Dendritic cell treated with granulocyte-macrophage colony-stimulating factor and Interleukin-4, amounts not matched to agents 40 ng/mL and 50 ng/mL, for 4 days (primary cell): ENCODE measurements around the gene MYF6.

Experiments used
- H3K27ac Mint-ChIP-seq: one replicate; pipeline ENCODE4 v1.8.0; 2022; ENCODE audit warnings: mild to moderate bottlenecking, mixed read lengths
- H3K27me3 Mint-ChIP-seq: one replicate; pipeline ENCODE4 v1.8.0; 2022; ENCODE audit warnings: mild to moderate bottlenecking, mixed read lengths
- H3K36me3 Mint-ChIP-seq: one replicate; pipeline ENCODE4 v1.8.0; 2022; ENCODE audit warnings: low read depth, mixed read lengths
- H3K4me1 Mint-ChIP-seq: one replicate; pipeline ENCODE4 v1.8.0; 2022; ENCODE audit warnings: low read depth, mixed read lengths
- H3K4me3 Mint-ChIP-seq: one replicate; pipeline ENCODE4 v1.8.0; 2022; ENCODE audit warnings: mild to moderate bottlenecking, moderate library complexity, mixed read lengths
- H3K9me3 Mint-ChIP-seq: one replicate; pipeline ENCODE4 v1.8.0; 2022; ENCODE audit warnings: mixed read lengths
- intact Hi-C: fragments of 100-400 bp; cut with micrococcal nuclease; formaldehyde crosslinking; loops from one replicate; pipeline ENCODE4 v1.15.0; 2022

Gene MYF6

GRCh38 chr12:80754274-80754673, 46.8 kb downstream of the MYF6 start:
- Mint-ChIP-seq H3K27ac (no peak overlapping the region), H3K4me3 (no peak overlapping the region), H3K4me1 (no peaks in the 10 kb centered on the region), H3K27me3 (peaks cover 9% of the 10 kb centered on the region), H3K9me3 (no peaks in the 10 kb centered on the region), H3K36me3 (no peaks in the 10 kb centered on the region)
- intact Hi-C loops: no loop called here

- Mint-ChIP-seq H3K9me3 (no peaks in the 10 kb centered on the region), H3K36me3 (no peaks in the 10 kb centered on the region), H3K27me3 (peaks cover 13% of the 10 kb centered on the region), H3K4me1 (no peaks in the 10 kb centered on the region), H3K4me3 (no peak overlapping the region), H3K27ac (no peak overlapping the region)
- intact Hi-C loops: no loop called here
These were observed 49.4 kb downstream of the MYF6 start for GRCh38 chr12:80756875-80757274.
